ENCODE measurements around the gene BICD2.

DNA sequence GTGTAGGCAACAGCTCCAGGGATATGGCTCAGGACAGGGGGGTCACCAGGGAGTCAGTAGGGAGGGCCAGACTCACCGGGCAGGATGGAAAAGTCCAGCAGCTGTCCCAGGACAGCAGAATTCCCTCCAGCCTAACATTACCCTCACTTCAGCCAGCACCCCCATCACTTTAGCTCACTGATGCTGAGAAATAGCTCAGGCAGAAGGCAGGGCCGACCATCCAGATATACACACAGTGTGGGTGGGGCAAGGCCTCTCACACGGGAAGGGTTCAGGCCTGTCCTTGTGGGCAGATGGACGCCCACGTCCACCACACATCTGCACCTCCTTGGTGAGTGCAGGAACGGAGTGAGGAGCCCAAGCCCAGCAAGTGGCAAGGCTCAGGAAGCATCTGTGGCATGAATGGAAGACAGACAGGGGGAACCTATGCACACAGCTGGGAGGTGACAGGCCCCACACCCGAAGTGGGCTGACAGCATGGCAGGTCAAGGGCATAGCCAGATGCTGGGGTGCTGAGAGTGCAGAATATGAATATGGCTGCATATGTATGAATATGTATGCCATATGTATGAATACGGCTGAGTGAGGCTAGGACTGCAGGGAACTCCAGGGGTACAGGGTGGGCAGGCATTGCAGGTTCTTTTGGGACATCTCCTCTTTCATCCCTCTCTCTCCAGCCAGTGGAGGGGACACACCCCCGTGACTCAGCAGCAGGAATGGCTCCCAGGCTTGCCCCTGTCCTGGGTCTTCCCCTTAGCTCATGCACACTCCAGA lies 17.0 kb downstream of the BICD2 start:
- TF ChIP-seq CTCF (IDR thresholded peaks at IDR 0.05; ENCODE audit: insufficient read depth, low read length, poor library complexity, severe bottlenecking) (no peak), EZH2phosphoT487 (conservative IDR thresholded peaks at IDR 0.05; ENCODE audit: low read length) (no peak)
